HG03442 (cell line): ENCODE measurements around the gene NINL.
A peak's percentile ranks its signal among the peaks of the same experiment; 100 is the strongest.
"Not testable (repeated sequence)": the region's sequence is repeated elsewhere in the genome, so short reads cannot be mapped to it uniquely, and the experiment has no call there.

Source experiments
- ATAC-seq: cut with Tn5 transposase; IDR thresholded peaks from one replicate; pipeline ENCODE4 v1.9.1; 2021; ENCODE audit warnings: mild to moderate bottlenecking, moderate library complexity; ENCODE audit not compliant: unreplicated experiment

NINL gene

DNA sequence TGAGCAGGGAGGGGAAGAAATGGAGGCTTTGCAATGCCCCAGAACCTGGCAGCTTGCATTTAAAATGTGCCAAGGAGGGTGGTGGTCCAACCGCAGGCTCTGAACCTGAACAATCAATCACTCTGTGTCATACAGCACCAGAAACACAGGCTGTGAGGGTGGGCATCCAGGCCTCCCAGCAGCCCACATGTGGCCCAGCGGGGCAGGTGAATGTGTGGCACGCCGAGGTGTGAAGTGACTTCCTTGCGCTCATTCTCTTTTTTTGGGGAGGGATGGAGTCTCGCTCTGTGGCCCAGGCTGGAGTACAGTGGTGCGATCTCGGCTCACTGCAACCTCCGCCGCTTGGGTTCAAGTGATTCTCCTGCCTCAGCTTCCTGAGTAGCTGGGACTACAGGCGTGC, 97.4 kb downstream of the NINL start:
- ATAC-seq = no peak

- ATAC-seq = no peak
Observed at GRCh38 chr20:25487306-25487705, 98.0 kb downstream of the NINL start.

- no peak for ATAC-seq
Observed at GRCh38 chr20:25486377-25486776, 99.0 kb downstream of the NINL start.

DNA sequence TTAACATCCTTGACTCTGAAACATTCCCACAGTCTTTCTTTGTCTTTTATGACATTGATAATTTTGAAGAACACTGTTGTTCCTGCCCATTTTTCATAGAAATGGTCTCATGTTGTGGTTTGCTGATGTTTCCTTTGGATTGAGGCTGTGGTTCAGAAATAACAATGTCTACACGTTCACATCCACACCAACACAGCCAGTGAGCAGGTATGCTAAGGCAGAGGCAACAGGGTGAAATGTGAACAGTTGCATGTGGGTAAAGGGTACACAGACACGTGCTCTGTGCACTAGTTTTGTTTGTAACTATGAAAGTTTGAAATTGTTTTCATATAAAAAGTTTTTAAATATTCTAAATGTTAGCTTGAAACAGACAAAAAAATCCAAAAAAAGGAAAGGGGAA, 99.5 kb downstream of the NINL start:
- no peak for ATAC-seq

DNA sequence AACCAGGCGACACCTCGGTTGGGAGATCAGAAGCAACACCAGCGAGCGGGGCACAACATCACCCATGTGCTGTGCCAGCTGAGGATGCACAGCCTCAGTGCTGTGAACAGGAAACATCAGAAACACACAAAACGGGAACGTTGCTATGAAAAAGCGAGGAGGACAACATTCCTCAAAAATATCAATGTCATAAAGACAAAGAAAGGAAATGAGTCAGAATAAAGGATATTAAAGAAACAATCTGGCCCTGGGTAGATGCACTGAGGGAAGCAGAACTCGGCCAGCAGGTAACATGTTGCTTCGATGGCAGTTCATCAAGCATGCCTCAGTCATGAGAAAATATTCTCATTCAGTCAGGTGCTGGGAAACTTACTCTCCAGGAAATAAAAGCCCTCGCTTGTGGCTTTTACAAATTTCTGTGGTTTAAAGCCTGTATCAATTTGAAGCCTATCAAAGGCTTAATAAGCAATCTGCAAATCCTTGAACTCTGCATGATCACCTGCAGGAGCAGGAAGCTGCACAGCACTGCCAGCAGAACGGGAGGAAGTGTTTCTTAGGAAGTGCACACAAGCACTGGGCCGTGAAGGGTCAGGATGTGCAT, 100.3 kb downstream of the NINL start:
- ATAC-seq = no peak

DNA sequence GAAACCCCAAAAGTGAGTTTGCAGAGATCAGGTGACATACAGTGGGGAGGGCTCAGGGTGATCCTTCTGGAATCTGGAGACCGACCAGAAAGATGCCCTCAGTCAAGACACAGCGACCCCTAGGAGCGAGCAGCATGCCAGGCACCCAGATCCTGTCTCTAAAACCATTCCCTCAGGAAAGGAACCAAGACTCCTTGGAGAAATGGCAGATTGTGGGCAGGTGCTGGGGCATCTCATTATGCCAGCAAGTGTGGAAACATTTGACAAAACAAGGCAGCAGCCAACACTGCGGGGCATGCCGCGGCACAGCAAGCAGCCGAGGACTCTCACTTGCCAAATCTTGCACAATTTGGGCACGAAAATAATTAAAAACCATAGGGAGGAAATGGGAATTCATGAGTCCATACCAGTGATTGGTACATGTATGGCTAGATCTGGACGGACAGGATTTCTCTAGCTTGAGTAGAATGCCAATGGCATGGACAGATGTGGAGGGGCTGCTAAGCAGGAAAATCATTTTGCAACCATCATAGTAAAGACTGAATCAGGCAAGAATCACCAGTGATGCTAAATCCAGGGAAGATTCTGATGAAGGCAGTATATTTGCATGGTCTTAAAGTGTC, 101.0 kb downstream of the NINL start:
- no peak for ATAC-seq

DNA sequence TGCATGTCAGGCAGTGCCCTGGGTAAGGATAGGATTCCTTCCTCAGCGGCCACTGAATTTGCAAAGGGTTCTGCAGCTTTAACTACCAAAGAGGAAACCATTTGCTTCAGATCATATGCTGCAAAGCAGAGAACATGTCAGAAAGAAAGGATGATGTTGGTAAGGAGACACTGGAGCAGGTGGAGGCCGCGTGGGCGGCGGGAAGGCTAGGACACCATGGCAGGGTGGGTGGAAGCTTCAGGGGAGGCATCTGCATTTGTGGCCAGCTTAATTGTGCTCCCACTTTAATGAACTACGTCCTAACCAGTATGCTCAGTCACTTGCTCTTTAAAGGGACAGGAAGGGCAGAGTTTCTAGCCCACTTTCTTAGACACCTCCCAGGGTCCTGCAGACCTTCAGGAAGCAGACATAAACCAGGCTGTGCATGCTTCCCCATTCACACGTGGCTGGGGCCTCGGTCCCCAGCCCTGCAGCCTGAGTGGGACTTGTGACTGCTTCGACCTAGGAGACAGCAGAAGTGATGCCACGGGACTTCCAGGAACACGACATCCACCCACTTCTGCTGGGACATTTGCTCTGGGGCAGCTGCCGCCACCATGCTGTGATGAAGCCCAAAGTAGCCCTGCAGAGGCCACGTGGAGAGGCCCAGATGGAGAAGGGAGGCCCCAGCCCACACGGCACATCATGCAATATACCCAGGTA, 101.7 kb downstream of the NINL start:
- ATAC-seq = no peak

- no peak for ATAC-seq
Observed at GRCh38 chr20:25481918-25482253, 103.4 kb downstream of the NINL start.

- no peak for ATAC-seq
Observed at GRCh38 chr20:25481235-25481917, 104.0 kb downstream of the NINL start.

DNA sequence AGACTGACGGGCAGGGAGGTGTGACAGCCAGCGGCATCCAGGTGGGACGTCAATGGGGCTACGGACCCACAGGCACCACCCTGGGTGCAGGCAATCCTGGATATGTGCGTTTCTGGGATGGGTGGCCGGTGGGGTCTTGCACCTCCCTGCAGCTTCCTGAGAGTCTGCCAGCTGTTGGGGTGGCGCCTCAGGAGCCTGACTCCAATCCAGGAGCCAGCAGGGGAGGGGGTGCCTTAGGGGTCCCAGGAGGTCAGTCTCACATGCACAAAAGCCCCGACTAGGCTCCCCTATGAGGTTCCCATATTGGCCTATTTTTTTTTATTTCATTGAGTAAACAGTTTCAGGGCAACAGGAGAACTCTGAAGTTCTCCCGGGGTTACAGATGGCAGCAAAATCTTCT, 104.5 kb downstream of the NINL start:
- ATAC-seq = no peak

- no peak for ATAC-seq
Observed at GRCh38 chr20:25480156-25480555, 105.2 kb downstream of the NINL start.

GRCh38 chr20:25479638-25480037, 105.7 kb downstream of the NINL start:
- no peak for ATAC-seq

DNA sequence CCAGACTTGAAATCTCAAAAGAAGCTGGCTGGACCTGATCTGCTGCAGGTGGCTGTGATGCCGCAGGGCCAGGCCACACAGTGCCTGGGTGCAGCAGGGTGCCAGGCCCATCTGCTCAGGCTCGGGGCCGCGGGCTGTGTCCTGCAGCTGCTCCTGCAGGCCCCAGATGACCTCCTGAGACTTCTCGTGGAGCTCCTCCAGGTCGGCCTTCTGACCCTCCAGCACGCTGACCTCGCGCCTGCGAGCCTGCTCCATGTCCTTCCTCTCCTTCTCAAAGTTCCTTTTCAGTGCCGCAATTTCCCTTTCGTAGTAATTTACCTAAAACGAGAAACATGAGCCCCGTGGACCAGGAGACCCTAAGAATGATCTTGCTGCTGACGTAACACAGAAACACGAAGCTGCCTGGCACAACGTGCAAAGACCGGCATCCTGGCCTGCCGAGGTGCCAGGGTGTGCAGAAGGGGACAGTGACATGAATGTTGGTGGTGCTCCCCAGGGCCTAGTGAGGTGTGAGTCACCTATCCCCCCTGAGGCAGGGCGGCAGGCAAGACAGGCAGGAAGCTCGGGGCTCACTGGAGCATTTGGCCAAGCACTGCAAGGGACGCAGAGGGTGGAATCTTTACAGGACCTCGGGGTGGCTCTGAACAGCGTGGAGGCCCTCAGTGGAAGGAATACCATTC, 106.3 kb downstream of the NINL start:
- ATAC-seq = no peak

- ATAC-seq = no peak
Observed at GRCh38 chr20:25477014-25477882, 108.1 kb downstream of the NINL start.

DNA sequence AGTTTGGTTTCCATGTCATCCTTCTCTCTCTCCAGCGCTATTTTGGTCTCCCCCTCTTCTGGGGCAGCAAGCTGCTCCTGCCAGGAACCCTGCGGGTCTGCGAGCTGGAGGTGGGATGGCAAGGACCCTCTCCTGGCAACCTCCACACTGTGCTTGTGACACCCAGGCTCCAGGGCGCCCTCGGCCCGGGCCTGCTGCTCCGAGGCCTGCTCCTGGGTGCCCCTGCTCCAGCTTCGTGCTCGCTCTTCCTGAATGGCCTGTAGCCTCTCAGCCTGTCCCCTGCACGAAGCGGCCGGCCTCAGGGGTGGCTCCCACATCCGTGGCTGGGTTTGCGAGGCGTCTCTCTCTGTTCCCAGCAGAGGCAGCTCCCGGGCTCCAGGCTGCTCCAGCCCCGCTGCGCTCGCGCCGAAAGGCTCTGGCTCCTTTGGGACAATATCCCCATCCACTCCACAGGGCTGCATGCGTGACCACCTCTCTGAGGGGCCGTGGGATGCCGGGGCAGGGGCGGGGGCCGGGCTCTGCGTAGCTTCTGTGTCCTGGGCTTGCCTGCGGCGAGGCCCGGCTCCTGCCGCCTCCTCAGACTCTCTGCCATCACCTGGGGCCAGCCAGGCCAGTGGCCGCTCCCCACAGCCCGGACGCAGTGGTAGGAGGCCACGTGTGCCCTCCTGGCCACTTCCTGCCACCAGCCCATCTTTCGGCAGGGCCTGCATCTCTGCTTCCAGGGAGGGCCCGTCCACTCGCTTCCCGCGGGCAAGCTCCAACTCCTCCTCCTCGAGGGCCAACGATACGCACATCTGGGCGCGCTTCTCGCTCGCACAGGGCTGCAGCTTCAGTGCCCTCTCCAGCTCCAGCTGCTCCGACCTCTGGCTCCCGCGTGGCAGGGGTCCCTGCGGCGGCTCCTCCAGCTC, 109.0 kb downstream of the NINL start:
- no peak for ATAC-seq

DNA sequence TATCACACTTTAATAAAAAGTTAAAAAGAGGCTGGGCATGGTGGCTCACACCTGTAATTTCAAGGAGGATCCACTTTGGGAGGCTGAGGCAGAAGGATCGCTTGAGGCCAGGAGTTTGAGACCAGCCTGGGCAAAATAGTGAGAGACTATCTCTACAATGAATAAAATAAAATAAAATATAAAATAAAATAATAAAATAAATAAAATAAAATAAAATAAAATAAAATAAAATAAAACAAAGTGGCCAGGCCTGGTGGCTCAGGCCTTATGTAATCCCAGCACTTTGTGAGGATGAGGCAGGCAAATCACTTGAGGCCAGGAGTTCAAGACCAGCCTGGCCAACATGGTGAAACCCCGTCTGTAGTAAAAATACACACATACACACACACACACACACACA, 112.0 kb downstream of the NINL start:
- not testable (repeated sequence) for ATAC-seq

GRCh38 chr20:25471020-25471419, 114.3 kb downstream of the NINL start:
- ATAC-seq = no peak

GRCh38 chr20:25470045-25470444, 115.3 kb downstream of the NINL start:
- peak; percentile 79 for ATAC-seq

DNA sequence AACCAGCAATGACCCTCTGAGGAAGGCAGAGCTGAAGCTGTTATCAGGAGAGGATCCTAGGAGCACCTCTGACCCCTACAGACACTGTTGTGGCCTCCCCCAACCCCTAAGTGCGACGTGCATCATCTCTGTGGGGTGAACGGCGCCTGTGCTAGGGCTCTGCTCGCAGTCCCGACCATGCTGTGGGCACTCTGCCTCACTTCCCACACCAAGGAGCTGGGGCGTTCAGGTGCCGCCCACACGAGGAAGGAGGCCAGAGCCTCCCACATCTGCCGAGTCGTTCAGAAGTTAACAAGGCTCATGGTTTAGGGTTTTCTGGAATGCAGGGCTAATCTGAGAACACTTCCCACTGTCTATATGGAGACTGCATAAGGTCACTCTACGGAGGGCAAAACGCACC, 115.8 kb downstream of the NINL start:
- ATAC-seq = no peak
